ENCODE measurements around the gene HAGHL.

HAGHL gene

GRCh38 chr16:733382-734207 lies 6.7 kb downstream of the HAGHL start:
- no peak for DNase-seq (ENCODE audit: low read depth in 2 of 2)
- no peak overlapping the region for H3K4me3 ChIP-seq (replicated peaks in 1 of 2; ENCODE audit: low read depth in 2 of 2, low read length in 2 of 2)
- peak; percentile 53 for TF ChIP-seq CTCF (IDR thresholded peaks at IDR 0.05; ENCODE audit: low read depth, low read length)

GRCh38 chr16:734208-734980 lies 7.5 kb downstream of the HAGHL start:
- DNase-seq (ENCODE audit: low read depth in 2 of 2), result no peak
- no peak overlapping the region for H3K4me3 ChIP-seq (replicated peaks in 1 of 2; ENCODE audit: low read depth in 2 of 2, low read length in 2 of 2)
- no peak for TF ChIP-seq CTCF (IDR thresholded peaks at IDR 0.05; ENCODE audit: low read depth, low read length)

GRCh38 chr16:734981-735881 lies 8.3 kb downstream of the HAGHL start:
- no peak for TF ChIP-seq CTCF (IDR thresholded peaks at IDR 0.05; ENCODE audit: low read depth, low read length)
- no peak overlapping the region for H3K4me3 ChIP-seq (replicated peaks in 1 of 2; ENCODE audit: low read depth in 2 of 2, low read length in 2 of 2)
- DNase-seq (ENCODE audit: low read depth in 2 of 2), result no peak

GRCh38 chr16:735982-736453 lies 9.1 kb downstream of the HAGHL start:
- no peak for DNase-seq (ENCODE audit: low read depth in 2 of 2)
- H3K4me3 ChIP-seq (replicated peaks in 1 of 2; ENCODE audit: low read depth in 2 of 2, low read length in 2 of 2), result no peak overlapping the region
- TF ChIP-seq CTCF (IDR thresholded peaks at IDR 0.05; ENCODE audit: low read depth, low read length), result no peak

- DNase-seq (ENCODE audit: low read depth in 2 of 2), result no peak
- no peak overlapping the region for H3K4me3 ChIP-seq (replicated peaks in 1 of 2; ENCODE audit: low read depth in 2 of 2, low read length in 2 of 2)
- TF ChIP-seq CTCF (IDR thresholded peaks at IDR 0.05; ENCODE audit: low read depth, low read length), result no peak
Observed at GRCh38 chr16:736936-737481, 10.1 kb downstream of the HAGHL start.

Measured in cardiac fibroblast (primary cell).